ENCODE measurements around the gene LRRC43. TPM values are rescaled to one million over a fixed set of nuclear protein-coding genes. Genes with fewer than 3 reads are reported as not detected.

Gene LRRC43
- total and polyA plus RNA-seq, 2 of the 4 experiments (the other 2 are of a cell fraction) = 0.26 to 0.36 TPM

GRCh38 chr12:122232691-122233090 is 49.8 kb downstream of the LRRC43 start:
- TF ChIP-seq CTCF (conservative IDR thresholded peaks at IDR 0.05; ENCODE audit: low read depth, low read length) (no peak), RFX5 (IDR thresholded peaks at IDR 0.05; ENCODE audit: low read depth, low read length) (no peak), POLR2A (IDR thresholded peaks at IDR 0.05; ENCODE audit: low read depth, low read length) (no peak), BHLHE40 (IDR thresholded peaks at IDR 0.05; ENCODE audit: low read depth, low read length) (no peak)
- TF ChIP-seq, protein P1, sequence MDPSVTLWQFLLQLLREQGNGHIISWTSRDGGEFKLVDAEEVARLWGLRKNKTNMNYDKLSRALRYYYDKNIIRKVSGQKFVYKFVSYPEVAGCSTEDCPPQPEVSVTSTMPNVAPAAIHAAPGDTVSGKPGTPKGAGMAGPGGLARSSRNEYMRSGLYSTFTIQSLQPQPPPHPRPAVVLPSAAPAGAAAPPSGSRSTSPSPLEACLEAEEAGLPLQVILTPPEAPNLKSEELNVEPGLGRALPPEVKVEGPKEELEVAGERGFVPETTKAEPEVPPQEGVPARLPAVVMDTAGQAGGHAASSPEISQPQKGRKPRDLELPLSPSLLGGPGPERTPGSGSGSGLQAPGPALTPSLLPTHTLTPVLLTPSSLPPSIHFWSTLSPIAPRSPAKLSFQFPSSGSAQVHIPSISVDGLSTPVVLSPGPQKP (IDR thresholded peaks at IDR 0.05; ENCODE audit: borderline replicate concordance, low read depth, low read length) = no peak
- no peak overlapping the region for H2BK15ac ChIP-seq (ENCODE audit: low read depth, low read length)
- in situ Hi-C loops (cut with MboI; ENCODE audit: low sequenced_read_pairs) = no loop called here

More at GRCh38 chr12:122232691-122233090, 49.8 kb downstream of the LRRC43 start:
- POLR2A ChIA-PET (ENCODE audit: unreplicated experiment) = no interaction called here
- Histone ChIP-seq H3K4me2 (ENCODE audit: low read depth, low read length) (no peak overlapping the region), H4K5ac (ENCODE audit: low read depth, low read length) (no peak overlapping the region), H3K79me1 (ENCODE audit: low read depth in 1 of 2, low read length in 2 of 2) (no peaks in the 10 kb centered on the region), H3K9me3 (ENCODE audit: control insufficient read depth, insufficient read depth, low read length) (no peaks in the 10 kb centered on the region), H3K18ac (ENCODE audit: low read depth, low read length) (no peak overlapping the region), H3K4ac (ENCODE audit: low read depth, low read length) (no peak overlapping the region), H3K27ac (ENCODE audit: insufficient read depth, low read length) (no peak overlapping the region), H3K14ac (replicated peaks; ENCODE audit: low read depth, low read length) (no peak overlapping the region), H3K4me3 (ENCODE audit: insufficient read depth, low read depth, low read length) (no peak overlapping the region), H3K23ac (ENCODE audit: low read depth, low read length) (no peak overlapping the region), H2BK20ac (ENCODE audit: low read depth, low read length) (no peak overlapping the region), H3K36me3 (ENCODE audit: control insufficient read depth, insufficient read depth, low read length) (peaks cover 21% of the 10 kb centered on the region), H3K27me3 (ENCODE audit: control insufficient read depth, insufficient read depth, low read length) (no peaks in the 10 kb centered on the region), H2AK5ac (ENCODE audit: low read depth, low read length) (no peak overlapping the region), H2BK5ac (ENCODE audit: low read depth, low read length, poor library complexity, severe bottlenecking) (no peak overlapping the region), H4K8ac (ENCODE audit: low read depth in 2 of 2, low read length in 2 of 2) (no peak overlapping the region), H2AFZ (replicated peaks; ENCODE audit: low read length, poor library complexity) (no peak overlapping the region), H2AK9ac (replicated peaks; ENCODE audit: low read depth, low read length, poor library complexity) (no peak overlapping the region), H3K9ac (ENCODE audit: low read depth, low read length) (no peak overlapping the region), H3K9me1 (ENCODE audit: insufficient read depth, low read length) (peaks cover 4% of the 10 kb centered on the region; the same call in 1 of the 2 replicates), H4K20me1 (ENCODE audit: insufficient read depth, low read length) (no peaks in the 10 kb centered on the region), H3K56ac (ENCODE audit: extremely low read depth, insufficient read depth, low read length) (no peak overlapping the region), H2BK120ac (ENCODE audit: low read depth, low read length) (no peak overlapping the region), H4K91ac (ENCODE audit: insufficient read depth, low read depth, low read length) (no peak overlapping the region), H3K4me1 (ENCODE audit: control insufficient read depth, insufficient read depth, low read length) (no peaks in the 10 kb centered on the region)
- BruUV-seq (replicated peaks) = no TSS peak
- DNase-seq (no peak), ATAC-seq (ENCODE audit: low read depth) (no peak)
- no CpG with 5 or more reads among the region's 10 CpGs for WGBS, 2 experiments (ENCODE audit: extremely low coverage in 2 of 2, insufficient read length in 1 of 2)
- CTCF ChIA-PET = interaction anchor here (0.6 kb wide), 1 partner anchor 28 kb away, joined by 3 read pairs; no protein-coding TSS in a partner anchor
- dilution Hi-C loops (cut with HindIII; ENCODE audit: low sequenced_read_pairs, unreplicated experiment) = no loop called here
- intact Hi-C loops (cut with micrococcal nuclease) = no loop called here

All from IMR-90 (cell line).